HUES48 (cell line): ENCODE data around the gene FASTKD3.

ENCODE experiments used
- H3K27ac ChIP-seq: one replicate; pipeline ENCODE4 v1.7.0; 2013; ENCODE audit warnings: low read depth, low read length, inconsistent platforms
- H3K27me3 ChIP-seq: 2 replicates; pipeline ENCODE4 v1.6.1; 2013; ENCODE audit warnings: mild to moderate bottlenecking, low read length; ENCODE audit not compliant: control insufficient read depth, insufficient read depth
- H3K36me3 ChIP-seq: 2 replicates; pipeline ENCODE4 v1.6.1; 2013; ENCODE audit warnings: low read length; ENCODE audit not compliant: control insufficient read depth, insufficient read depth
- H3K4me1 ChIP-seq: 2 replicates; pipeline ENCODE4 v1.6.1; 2013; ENCODE audit warnings: mild to moderate bottlenecking, low read length; ENCODE audit not compliant: control insufficient read depth, insufficient read depth
- H3K4me3 ChIP-seq: 2 replicates; pipeline ENCODE4 v1.5.1; 2013; ENCODE audit warnings: mild to moderate bottlenecking, low read depth, low read length
- H3K9ac ChIP-seq: 2 replicates; pipeline ENCODE4 v1.6.1; 2013; ENCODE audit warnings: mild to moderate bottlenecking, low read depth, low read length, moderate library complexity
- H3K9me3 ChIP-seq: 2 replicates; pipeline ENCODE4 v1.6.1; 2013; ENCODE audit warnings: low read length; ENCODE audit not compliant: control insufficient read depth, insufficient read depth

Gene FASTKD3

GRCh38 chr5:7877851-7878250 lies 9.0 kb upstream of the FASTKD3 start:
- no peaks in the 10 kb centered on the region for H3K27me3 ChIP-seq
- no peaks in the 10 kb centered on the region for H3K9me3 ChIP-seq
- no peak overlapping the region for H3K27ac ChIP-seq
- H3K4me3 ChIP-seq, result no peak overlapping the region
- H3K36me3 ChIP-seq, result peaks cover 94% of the 10 kb centered on the region
- H3K9ac ChIP-seq, result no peak overlapping the region
- no peaks in the 10 kb centered on the region for H3K4me1 ChIP-seq

- Histone ChIP-seq H3K4me1 (no peaks in the 10 kb centered on the region), H3K27ac (no peak overlapping the region), H3K27me3 (no peaks in the 10 kb centered on the region), H3K9me3 (no peaks in the 10 kb centered on the region), H3K36me3 (peaks cover 94% of the 10 kb centered on the region), H3K4me3 (no peak overlapping the region), H3K9ac (no peak overlapping the region)
These were observed 8.0 kb upstream of the FASTKD3 start for GRCh38 chr5:7876867-7877266.

GRCh38 chr5:7875151-7875550 lies 6.3 kb upstream of the FASTKD3 start:
- Histone ChIP-seq H3K9me3 (no peaks in the 10 kb centered on the region), H3K9ac (no peak overlapping the region), H3K4me1 (peaks cover 2% of the 10 kb centered on the region; the same call in 1 of the 2 replicates), H3K27ac (no peak overlapping the region), H3K4me3 (no peak overlapping the region), H3K36me3 (peaks cover 86% of the 10 kb centered on the region), H3K27me3 (no peaks in the 10 kb centered on the region)

GRCh38 chr5:7874639-7875038 lies 5.8 kb upstream of the FASTKD3 start:
- Histone ChIP-seq H3K4me3 (no peak overlapping the region), H3K36me3 (peaks cover 81% of the 10 kb centered on the region), H3K27me3 (no peaks in the 10 kb centered on the region), H3K9ac (no peak overlapping the region), H3K9me3 (no peaks in the 10 kb centered on the region), H3K27ac (no peak overlapping the region), H3K4me1 (peaks cover 7% of the 10 kb centered on the region; the same call in 1 of the 2 replicates)

- H3K9ac ChIP-seq, result no peak overlapping the region
- H3K36me3 ChIP-seq, result peaks cover 72% of the 10 kb centered on the region
- H3K4me1 ChIP-seq, result peaks cover 7% of the 10 kb centered on the region; the same call in 1 of the 2 replicates
- no peaks in the 10 kb centered on the region for H3K9me3 ChIP-seq
- H3K27me3 ChIP-seq, result no peaks in the 10 kb centered on the region
- H3K27ac ChIP-seq, result no peak overlapping the region
- H3K4me3 ChIP-seq, result no peak overlapping the region
These were observed 4.4 kb upstream of the FASTKD3 start for GRCh38 chr5:7873216-7873615.

DNA sequence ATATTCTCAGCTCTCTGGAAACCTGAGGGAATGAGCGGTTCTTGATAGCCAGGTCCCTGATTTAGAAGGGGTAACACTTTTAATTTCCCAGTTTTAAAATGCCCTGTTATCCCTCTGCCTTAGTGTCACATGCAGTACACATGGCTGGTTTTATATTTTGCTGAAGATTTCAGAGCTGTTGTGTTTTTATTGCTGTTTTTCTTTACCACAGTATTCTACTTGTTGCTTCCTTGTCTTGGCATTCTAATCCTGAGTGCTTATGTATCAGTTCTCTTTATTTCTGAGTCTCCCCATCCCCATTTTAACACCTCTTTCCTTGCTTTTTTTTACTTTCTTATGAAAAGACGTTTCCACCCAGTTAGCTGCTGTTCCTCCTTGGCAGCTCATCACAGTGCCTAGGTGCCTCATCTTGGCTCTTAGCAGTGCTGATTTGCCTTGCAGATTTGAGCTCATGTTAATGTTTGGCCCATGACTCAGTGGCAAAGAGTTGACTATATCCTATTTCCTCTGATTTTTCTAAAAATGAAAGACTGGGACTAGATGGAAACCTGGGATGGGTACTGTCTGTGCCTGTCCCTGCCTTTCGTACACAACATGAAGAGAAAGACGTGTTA lies 3.8 kb upstream of the FASTKD3 start:
- H3K4me3 ChIP-seq, result no peak overlapping the region
- no peak overlapping the region; the same call in 1 of the 2 replicates for H3K9ac ChIP-seq
- no peak overlapping the region for H3K27ac ChIP-seq
- H3K4me1 ChIP-seq, result peaks cover 12% of the 10 kb centered on the region; the same call in 1 of the 2 replicates
- no peaks in the 10 kb centered on the region for H3K27me3 ChIP-seq
- no peaks in the 10 kb centered on the region for H3K9me3 ChIP-seq
- peaks cover 66% of the 10 kb centered on the region for H3K36me3 ChIP-seq

DNA sequence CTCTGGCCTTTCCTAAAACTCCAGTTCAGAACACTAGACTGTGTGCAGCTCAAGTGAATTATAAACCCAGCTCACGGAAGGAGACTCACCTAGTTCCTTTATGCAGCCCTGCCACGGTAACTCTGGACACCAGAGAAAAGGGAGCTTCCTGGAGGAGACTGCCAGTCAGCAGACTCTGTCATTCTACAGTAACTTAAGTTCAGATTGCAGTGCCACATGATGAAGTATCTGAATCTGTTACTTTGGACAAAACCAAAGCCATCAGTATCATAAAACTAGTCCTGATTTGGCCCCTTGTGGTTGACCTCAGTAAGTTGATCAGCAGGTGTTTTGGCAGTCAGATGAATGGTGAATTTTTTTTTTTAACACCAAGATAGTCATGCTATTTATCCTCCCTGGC lies 2.8 kb upstream of the FASTKD3 start:
- no peaks in the 10 kb centered on the region for H3K9me3 ChIP-seq
- no peaks in the 10 kb centered on the region for H3K27me3 ChIP-seq
- peaks cover 12% of the 10 kb centered on the region; the same call in 1 of the 2 replicates for H3K4me1 ChIP-seq
- no peak overlapping the region for H3K4me3 ChIP-seq
- no peak overlapping the region for H3K27ac ChIP-seq
- H3K9ac ChIP-seq, result no peak overlapping the region
- H3K36me3 ChIP-seq, result peaks cover 56% of the 10 kb centered on the region

GRCh38 chr5:7869474-7870136 lies 774 bp upstream of the FASTKD3 start:
- Histone ChIP-seq H3K9ac (peak overlapping the region; percentile 44; the same call in 1 of the 2 replicates), H3K4me3 (peak overlapping the region; percentile 89), H3K27me3 (no peaks in the 10 kb centered on the region), H3K27ac (peak overlapping the region; percentile 2), H3K9me3 (no peaks in the 10 kb centered on the region), H3K4me1 (peaks cover 12% of the 10 kb centered on the region; the same call in 1 of the 2 replicates), H3K36me3 (peaks cover 48% of the 10 kb centered on the region)

DNA sequence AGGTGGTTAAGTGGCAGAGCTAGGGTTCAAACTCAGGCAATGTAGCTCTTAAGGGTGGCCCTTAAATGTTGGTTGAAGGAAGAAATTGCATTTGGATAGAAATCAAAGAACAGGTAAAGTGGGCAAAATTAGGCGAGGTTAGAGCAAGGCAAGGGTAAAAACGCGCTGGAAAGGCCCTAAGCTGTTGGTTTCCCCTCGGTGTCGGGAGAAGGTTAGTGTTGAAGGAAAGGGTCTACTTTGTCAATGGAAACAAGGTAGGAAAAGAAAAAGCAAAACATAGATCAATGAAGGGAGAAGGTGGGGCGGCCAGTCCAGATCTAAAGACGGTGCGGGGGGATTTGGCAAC lies 431 bp downstream of the FASTKD3 start:
- H3K27ac ChIP-seq, result no peak overlapping the region
- H3K4me1 ChIP-seq, result peaks cover 12% of the 10 kb centered on the region; the same call in 1 of the 2 replicates
- peak overlapping the region; percentile 89 for H3K4me3 ChIP-seq
- H3K36me3 ChIP-seq, result peaks cover 44% of the 10 kb centered on the region
- H3K9ac ChIP-seq, result peak overlapping the region; percentile 37
- H3K27me3 ChIP-seq, result no peaks in the 10 kb centered on the region
- no peaks in the 10 kb centered on the region for H3K9me3 ChIP-seq

DNA sequence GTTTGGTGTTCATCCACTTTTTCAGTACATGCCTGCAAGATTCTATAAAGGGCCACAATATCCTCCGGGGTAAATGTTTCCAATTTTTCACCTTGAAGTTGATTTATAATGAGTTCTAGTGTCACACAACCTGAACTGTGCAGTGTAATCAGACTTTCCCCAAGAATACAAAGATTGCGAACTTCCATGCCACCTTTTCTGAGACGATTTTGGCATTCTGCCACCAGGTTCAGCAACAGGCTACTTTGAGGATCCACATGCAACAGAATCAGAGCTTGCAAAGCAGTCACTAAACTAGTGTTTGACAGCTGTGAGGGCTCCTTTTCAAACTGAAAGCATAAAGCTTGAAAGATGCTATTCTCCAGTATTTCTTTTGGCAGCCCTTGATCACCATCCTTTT lies 1.6 kb downstream of the FASTKD3 start:
- Histone ChIP-seq H3K4me3 (no peak overlapping the region), H3K9ac (no peak overlapping the region), H3K4me1 (peaks cover 12% of the 10 kb centered on the region; the same call in 1 of the 2 replicates), H3K27me3 (no peaks in the 10 kb centered on the region), H3K27ac (no peak overlapping the region), H3K36me3 (peaks cover 44% of the 10 kb centered on the region), H3K9me3 (no peaks in the 10 kb centered on the region)

DNA sequence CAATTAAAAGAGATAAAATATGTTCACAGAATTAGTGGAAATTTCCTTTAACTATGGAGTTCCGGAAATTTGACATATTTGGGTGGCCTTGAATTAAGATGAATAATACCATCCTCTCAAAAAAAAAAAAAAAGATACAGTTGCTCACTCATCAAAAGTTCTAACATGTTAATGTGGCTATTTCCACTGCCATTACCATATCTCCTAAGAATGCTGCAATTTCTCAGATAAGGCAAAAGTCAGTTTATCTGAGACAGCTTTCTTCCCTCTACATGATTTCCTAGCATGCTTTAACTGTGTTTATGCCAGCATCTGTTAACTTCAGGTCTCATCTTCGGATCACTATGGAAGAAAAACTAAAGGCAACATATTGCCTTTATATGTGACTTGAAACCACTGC lies 2.6 kb downstream of the FASTKD3 start:
- H3K27me3 ChIP-seq, result no peaks in the 10 kb centered on the region
- H3K9ac ChIP-seq, result no peak overlapping the region
- no peak overlapping the region for H3K4me3 ChIP-seq
- no peak overlapping the region for H3K27ac ChIP-seq
- peaks cover 45% of the 10 kb centered on the region for H3K36me3 ChIP-seq
- H3K4me1 ChIP-seq, result peaks cover 12% of the 10 kb centered on the region; the same call in 1 of the 2 replicates
- H3K9me3 ChIP-seq, result no peaks in the 10 kb centered on the region
